Panc1 (cell line): ENCODE data around the gene HMG20B. TPM values are rescaled to one million over a fixed set of nuclear protein-coding genes. Genes with fewer than 3 reads are reported as not detected.

ENCODE experiments used
- ATAC-seq: fragments of 200-7000 bp; cut with Tn5 transposase; 2 replicates; pipeline ENCODE4 v1.9.1; 2020; ENCODE audit warnings: mild to moderate bottlenecking, moderate library complexity
- BruUV-seq: library from RNA; stranded (reverse); fragments of 400-500 nt; replicated peaks from 2 replicates; lab custom pipeline; 2021; lab: Mats Ljungman, UMichigan
- CTCF ChIA-PET: fragments of 300-600 bp; sonication (Branson Sonifier 250); formaldehyde crosslinking; loops from one replicate; lab custom pipeline; 2022; ENCODE audit warnings: antibody characterized with exemption; lab: Charles Lee
- POLR2A ChIA-PET: fragments of 300-600 bp; sonication (Branson Sonifier 250); formaldehyde crosslinking; loops from one replicate; lab custom pipeline; 2022; ENCODE audit warnings: antibody characterized with exemption; lab: Charles Lee
- DNase-seq: peaks from one replicate; pipeline ENCODE4 v3.0.0-alpha.2; 2010; ENCODE audit warnings: low read depth, low spot score
- H3K27ac ChIP-seq: 2 replicates; pipeline ENCODE4 v1.5.1; 2011; ENCODE audit warnings: mild to moderate bottlenecking, low read length, inconsistent platforms
- H3K27me3 ChIP-seq: fragments of 200-500 bp; sonication (Bioruptor generic); 2 replicates; pipeline ENCODE4 v1.6.0; 2014; ENCODE audit warnings: low read length, inconsistent platforms; ENCODE audit not compliant: control insufficient read depth, insufficient read depth
- H3K36me3 ChIP-seq: fragments of 200-500 bp; sonication (Bioruptor generic); 2 replicates; pipeline ENCODE4 v1.5.1; 2014; ENCODE audit warnings: inconsistent platforms, mild to moderate bottlenecking, low read length, moderate library complexity; ENCODE audit not compliant: control insufficient read depth, insufficient read depth
- H3K4me1 ChIP-seq: 2 replicates; pipeline ENCODE4 v1.5.1; 2011; ENCODE audit warnings: inconsistent platforms, mild to moderate bottlenecking, low read length, moderate library complexity; ENCODE audit not compliant: control insufficient read depth, insufficient read depth
- H3K4me3 ChIP-seq, 2 experiments: 2 replicates each; pipeline ENCODE4 v1.5.1; 2011 to 2012; ENCODE audit warnings: low read depth in 2 of 2, low read length in 2 of 2, mild to moderate bottlenecking in 2 of 2, inconsistent platforms in 1 of 2, moderate library complexity in 1 of 2
- H3K9me3 ChIP-seq: fragments of 200-500 bp; sonication (Bioruptor generic); 2 replicates; pipeline ENCODE4 v1.5.1; 2014; ENCODE audit warnings: low read depth, mild to moderate bottlenecking, inconsistent platforms, low read length, moderate library complexity; ENCODE audit not compliant: control insufficient read depth, insufficient read depth
- POLR2AphosphoS5 ChIP-seq: IDR thresholded peaks from 2 replicates; pipeline ENCODE4 v1.6.1; 2012; ENCODE audit warnings: mild to moderate bottlenecking, low read depth, low read length, moderate library complexity
- SIN3A ChIP-seq: IDR thresholded peaks from 2 replicates; pipeline ENCODE4 v1.6.1; 2012; ENCODE audit warnings: low read depth, mild to moderate bottlenecking, low read length, moderate library complexity, borderline replicate concordance; ENCODE audit not compliant: insufficient read depth
- TCF7L2 ChIP-seq: IDR thresholded peaks from 2 replicates; pipeline ENCODE4 v1.6.1; 2011; ENCODE audit warnings: mild to moderate bottlenecking, low read depth, low read length, inconsistent platforms
- in situ Hi-C: cut with HindIII; loops from 2 replicates; pipeline ENCODE4 v1.10.0; 2016; ENCODE audit warnings: low sequenced_read_pairs, low pct_unique_long_range_greater_than_20kb
- intact Hi-C: fragments of 100-400 bp; cut with micrococcal nuclease; formaldehyde crosslinking; loops from one replicate; pipeline ENCODE4 v1.10.0; 2022; ENCODE audit not compliant: unreplicated experiment
- total RNA-seq: library from RNA; stranded (reverse); gene quantifications from one replicate; pipeline ENCODE4 v1.2.1, GENCODE V29; 2021; ENCODE audit not compliant: unreplicated experiment
- TF ChIP-seq, protein P1 (sequence below), 2 experiments: IDR thresholded peaks; 2 replicates each; pipeline ENCODE4 v1.6.1; 2011 to 2012; ENCODE audit warnings: low read depth in 2 of 2, control low read depth in 1 of 2, low read length in 1 of 2, mild to moderate bottlenecking in 1 of 2, moderate library complexity in 1 of 2; ENCODE audit not compliant: insufficient read depth in 1 of 2
- TF ChIP-seq, protein P2 (sequence below): fragments of 450-650 bp; IDR thresholded peaks from 2 replicates; pipeline ENCODE4 v1.5.1; 2017; ENCODE audit warnings: mild to moderate bottlenecking

HMG20B gene
- total RNA-seq, 1 experiment from 2014 or later = 74.7 TPM

DNA sequence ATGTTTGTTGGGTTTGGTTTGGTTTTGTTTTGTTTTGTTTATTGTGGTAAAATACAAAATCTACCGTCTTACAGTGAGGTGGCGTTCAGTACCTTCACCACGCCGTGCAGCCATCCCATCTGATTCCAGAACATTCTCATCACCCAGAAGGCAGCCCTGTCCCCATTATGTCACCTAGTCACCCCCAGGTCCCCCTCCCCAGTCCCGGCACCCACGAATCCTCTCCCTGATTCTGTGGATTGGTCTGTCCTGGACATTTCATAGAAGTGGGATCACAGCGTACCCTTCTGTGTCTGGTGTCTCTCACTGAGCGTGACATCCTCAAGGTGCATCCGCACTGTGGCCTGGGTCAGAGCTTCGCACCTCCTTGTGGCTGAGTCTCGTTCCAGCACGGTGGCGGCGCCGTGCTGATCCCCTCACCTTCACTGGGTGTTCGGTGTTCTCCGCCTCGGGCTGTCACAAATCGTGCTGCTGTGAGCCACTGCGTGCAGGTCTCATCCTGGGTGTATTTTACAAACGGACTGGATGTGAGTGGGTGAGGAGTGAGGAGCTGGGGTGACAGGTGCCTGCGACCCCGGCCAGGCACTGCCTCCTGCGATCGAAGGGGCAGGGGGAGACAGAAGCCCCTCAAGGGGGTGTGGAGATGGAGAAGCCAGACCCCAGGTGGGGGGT is 34.4 kb upstream of the HMG20B start:
- no peaks in the 10 kb centered on the region for H3K27me3 ChIP-seq
- H3K36me3 ChIP-seq = no peaks in the 10 kb centered on the region; the same call in 1 of the 2 replicates
- POLR2A ChIA-PET = no interaction called here
- CTCF ChIA-PET = no interaction called here
- DNase-seq (no peak), ATAC-seq (peak; percentile 27)
- in situ Hi-C loops = no loop called here
- intact Hi-C loops = no loop called here
- H3K4me1 ChIP-seq = peaks cover 7% of the 10 kb centered on the region; the same call in 1 of the 2 replicates
- H3K27ac ChIP-seq = peak overlapping the region; percentile 23; the same call in 1 of the 2 replicates
- H3K9me3 ChIP-seq = no peaks in the 10 kb centered on the region
- no peak overlapping the region for H3K4me3 ChIP-seq
- TF ChIP-seq, protein P1, sequence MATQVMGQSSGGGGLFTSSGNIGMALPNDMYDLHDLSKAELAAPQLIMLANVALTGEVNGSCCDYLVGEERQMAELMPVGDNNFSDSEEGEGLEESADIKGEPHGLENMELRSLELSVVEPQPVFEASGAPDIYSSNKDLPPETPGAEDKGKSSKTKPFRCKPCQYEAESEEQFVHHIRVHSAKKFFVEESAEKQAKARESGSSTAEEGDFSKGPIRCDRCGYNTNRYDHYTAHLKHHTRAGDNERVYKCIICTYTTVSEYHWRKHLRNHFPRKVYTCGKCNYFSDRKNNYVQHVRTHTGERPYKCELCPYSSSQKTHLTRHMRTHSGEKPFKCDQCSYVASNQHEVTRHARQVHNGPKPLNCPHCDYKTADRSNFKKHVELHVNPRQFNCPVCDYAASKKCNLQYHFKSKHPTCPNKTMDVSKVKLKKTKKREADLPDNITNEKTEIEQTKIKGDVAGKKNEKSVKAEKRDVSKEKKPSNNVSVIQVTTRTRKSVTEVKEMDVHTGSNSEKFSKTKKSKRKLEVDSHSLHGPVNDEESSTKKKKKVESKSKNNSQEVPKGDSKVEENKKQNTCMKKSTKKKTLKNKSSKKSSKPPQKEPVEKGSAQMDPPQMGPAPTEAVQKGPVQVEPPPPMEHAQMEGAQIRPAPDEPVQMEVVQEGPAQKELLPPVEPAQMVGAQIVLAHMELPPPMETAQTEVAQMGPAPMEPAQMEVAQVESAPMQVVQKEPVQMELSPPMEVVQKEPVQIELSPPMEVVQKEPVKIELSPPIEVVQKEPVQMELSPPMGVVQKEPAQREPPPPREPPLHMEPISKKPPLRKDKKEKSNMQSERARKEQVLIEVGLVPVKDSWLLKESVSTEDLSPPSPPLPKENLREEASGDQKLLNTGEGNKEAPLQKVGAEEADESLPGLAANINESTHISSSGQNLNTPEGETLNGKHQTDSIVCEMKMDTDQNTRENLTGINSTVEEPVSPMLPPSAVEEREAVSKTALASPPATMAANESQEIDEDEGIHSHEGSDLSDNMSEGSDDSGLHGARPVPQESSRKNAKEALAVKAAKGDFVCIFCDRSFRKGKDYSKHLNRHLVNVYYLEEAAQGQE (IDR thresholded peaks at IDR 0.05; ENCODE audit: insufficient read depth in 1 of 2, low read depth in 2 of 2, low read length in 1 of 2) = no peak
- TF ChIP-seq, protein P2, sequence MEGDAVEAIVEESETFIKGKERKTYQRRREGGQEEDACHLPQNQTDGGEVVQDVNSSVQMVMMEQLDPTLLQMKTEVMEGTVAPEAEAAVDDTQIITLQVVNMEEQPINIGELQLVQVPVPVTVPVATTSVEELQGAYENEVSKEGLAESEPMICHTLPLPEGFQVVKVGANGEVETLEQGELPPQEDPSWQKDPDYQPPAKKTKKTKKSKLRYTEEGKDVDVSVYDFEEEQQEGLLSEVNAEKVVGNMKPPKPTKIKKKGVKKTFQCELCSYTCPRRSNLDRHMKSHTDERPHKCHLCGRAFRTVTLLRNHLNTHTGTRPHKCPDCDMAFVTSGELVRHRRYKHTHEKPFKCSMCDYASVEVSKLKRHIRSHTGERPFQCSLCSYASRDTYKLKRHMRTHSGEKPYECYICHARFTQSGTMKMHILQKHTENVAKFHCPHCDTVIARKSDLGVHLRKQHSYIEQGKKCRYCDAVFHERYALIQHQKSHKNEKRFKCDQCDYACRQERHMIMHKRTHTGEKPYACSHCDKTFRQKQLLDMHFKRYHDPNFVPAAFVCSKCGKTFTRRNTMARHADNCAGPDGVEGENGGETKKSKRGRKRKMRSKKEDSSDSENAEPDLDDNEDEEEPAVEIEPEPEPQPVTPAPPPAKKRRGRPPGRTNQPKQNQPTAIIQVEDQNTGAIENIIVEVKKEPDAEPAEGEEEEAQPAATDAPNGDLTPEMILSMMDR = no peak
- TF ChIP-seq POLR2AphosphoS5 = 0 out of 2 replicates have a peak, but pooled peaks have one; percentile 48
- no peak for TF ChIP-seq TCF7L2
- TF ChIP-seq SIN3A = no peak
- BruUV-seq = no TSS peak

DNA sequence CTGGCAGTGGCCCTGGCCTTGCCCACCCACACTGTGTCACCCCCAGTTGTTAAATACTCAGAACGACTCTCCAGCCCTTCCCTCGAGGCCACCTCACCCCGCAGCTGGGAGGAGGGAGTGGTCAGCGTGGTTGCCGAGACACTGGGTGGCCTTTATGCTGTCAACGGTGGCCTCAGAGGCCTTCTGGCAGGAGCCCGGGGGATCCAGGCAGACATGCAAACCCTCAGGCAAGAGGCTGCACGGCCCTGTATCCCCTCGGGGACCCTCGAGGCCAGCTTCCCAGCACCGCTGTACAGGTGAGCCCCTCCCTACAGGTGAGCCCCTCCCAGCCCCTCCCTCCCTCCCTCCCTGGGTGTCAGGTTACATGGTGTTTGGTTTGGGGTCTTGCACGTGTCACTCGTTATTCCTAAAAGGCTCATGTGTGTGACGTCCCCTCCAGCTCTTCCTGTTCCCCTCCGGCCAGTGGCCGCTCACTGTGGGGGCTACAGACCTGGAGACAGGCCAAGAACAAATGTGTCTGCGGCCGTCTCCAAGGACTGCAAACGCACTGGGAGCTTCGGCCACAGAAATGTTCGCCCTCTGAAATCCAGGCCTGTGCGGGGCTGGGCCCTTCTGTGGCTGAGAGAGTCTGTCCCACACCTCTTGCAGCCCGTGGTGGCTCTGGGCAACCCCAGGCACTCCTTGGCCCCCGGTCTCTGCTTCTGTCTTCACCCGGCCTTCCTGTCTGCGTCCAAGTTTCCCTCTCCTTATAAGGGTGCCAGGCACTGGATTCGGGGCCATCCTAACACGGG is 33.6 kb upstream of the HMG20B start, which contains the start of gene TEKTIP1:
TEKTIP1 (plus strand) TSS at position 210 of the 791 bp plus-strand sequence; CDS start at position 214, 4 bp downstream.
- no TSS peak for BruUV-seq
- H3K36me3 ChIP-seq = no peaks in the 10 kb centered on the region; the same call in 1 of the 2 replicates
- no peak for TF ChIP-seq TCF7L2
- TF ChIP-seq, protein P1 (IDR thresholded peaks at IDR 0.05; ENCODE audit: insufficient read depth in 1 of 2, low read depth in 2 of 2, low read length in 1 of 2) = no peak
- no peak for TF ChIP-seq SIN3A
- 0 out of 2 replicates have a peak, but pooled peaks have one; percentile 48 for TF ChIP-seq POLR2AphosphoS5
- TF ChIP-seq, protein P2 = no peak
- intact Hi-C loops (no loop called here), in situ Hi-C loops (no loop called here)
- H3K27me3 ChIP-seq = no peaks in the 10 kb centered on the region
- ATAC-seq (peak; percentile 61), DNase-seq (no peak)
- H3K4me3 ChIP-seq = no peak within 1 kb of the TSS
- H3K27ac ChIP-seq = peak within 1 kb of the TSS; percentile 23; the same call in 1 of the 2 replicates
- CTCF ChIA-PET = no interaction called here
- POLR2A ChIA-PET = no interaction called here
- H3K9me3 ChIP-seq = no peaks in the 10 kb centered on the region
- H3K4me1 ChIP-seq = peaks cover 7% of the 10 kb centered on the region; the same call in 1 of the 2 replicates
